ENCODE data around the gene CD300A. TPM values are rescaled to one million over a fixed set of nuclear protein-coding genes. Genes with fewer than 3 reads are reported as not detected.

CD300A gene
- total RNA-seq, 3 donors from 2014 or later (not counting 1 experiment from before 2014, with no cell fraction given), result 287 to 370 (median 295) TPM

GRCh38 chr17:74475189-74475588, 8.8 kb downstream of the CD300A start:
- WGBS (ENCODE audit: insufficient coverage), result 94% methylated on average over 3 of the region's 4 CpGs
- intact Hi-C loops (cut with micrococcal nuclease), result loop anchor here (2.0 kb wide), 1 partner anchor 46 kb away; no protein-coding TSS in a partner anchor
- Mint-ChIP-seq H3K4me1 (peaks cover 94 to 96% of the 10 kb centered on the region in 2 donors), H3K9me3 (no peaks in the 10 kb centered on the region), H3K4me3 (peak overlapping the region; percentile 92), H3K36me3 (peaks cover 40% of the 10 kb centered on the region), H3K27me3 (ENCODE audit: low read depth in 2 of 2) (no peaks in the 10 kb centered on the region), H3K27ac (peak overlapping the region; percentile 92 to 93)
- ATAC-seq (no peak), DNase-seq (no peak)
- TF ChIP-seq CTCF (IDR thresholded peaks at IDR 0.05), result no peak
- no peak overlapping the region for H3K4me3 ChIP-seq (ENCODE audit: low read length)
- H3K4me1 ChIP-seq (ENCODE audit: control insufficient read depth, insufficient read depth, low read length), result peaks cover 97% of the 10 kb centered on the region
- peak overlapping the region; percentile 84 for H3K27ac ChIP-seq (ENCODE audit: low read length)
- no peaks in the 10 kb centered on the region for H3K27me3 ChIP-seq (ENCODE audit: control insufficient read depth, insufficient read depth, low read length)
- peaks cover 91% of the 10 kb centered on the region for H3K36me3 ChIP-seq (ENCODE audit: control insufficient read depth, insufficient read depth, low read length)
- H3K9me3 ChIP-seq (ENCODE audit: control insufficient read depth, insufficient read depth, low read length), result no peaks in the 10 kb centered on the region

- H3K4me3 Mint-ChIP-seq, result peak overlapping the region; percentile 73
- H3K27ac Mint-ChIP-seq, result peak overlapping the region; percentile 92 to 93
- ATAC-seq, result no peak
- peak overlapping the region; percentile 73 for H3K27ac ChIP-seq (ENCODE audit: low read length)
- no peaks in the 10 kb centered on the region for H3K27me3 Mint-ChIP-seq (ENCODE audit: low read depth in 2 of 2)
- intact Hi-C loops (cut with micrococcal nuclease), result no loop called here
- no peak overlapping the region for H3K4me3 ChIP-seq (ENCODE audit: low read length)
- no peaks in the 10 kb centered on the region for H3K9me3 Mint-ChIP-seq
- no peak for DNase-seq
- no peaks in the 10 kb centered on the region for H3K27me3 ChIP-seq (ENCODE audit: control insufficient read depth, insufficient read depth, low read length)
- peaks cover 39% of the 10 kb centered on the region for H3K36me3 Mint-ChIP-seq
- peaks cover 96% of the 10 kb centered on the region for H3K36me3 ChIP-seq (ENCODE audit: control insufficient read depth, insufficient read depth, low read length)
- H3K9me3 ChIP-seq (ENCODE audit: control insufficient read depth, insufficient read depth, low read length), result no peaks in the 10 kb centered on the region
- H3K4me1 Mint-ChIP-seq, result peaks cover 95 to 97% of the 10 kb centered on the region in 2 donors
- TF ChIP-seq CTCF (IDR thresholded peaks at IDR 0.05), result no peak
- H3K4me1 ChIP-seq (ENCODE audit: control insufficient read depth, insufficient read depth, low read length), result peaks cover 92% of the 10 kb centered on the region
- 55% methylated on average over 4 of the region's 4 CpGs for WGBS (ENCODE audit: insufficient coverage)
These were observed 11.0 kb downstream of the CD300A start for GRCh38 chr17:74477411-74477810.

GRCh38 chr17:74478420-74479100, 12.1 kb downstream of the CD300A start:
- peaks cover 39% of the 10 kb centered on the region for H3K36me3 Mint-ChIP-seq

More at GRCh38 chr17:74478420-74479100, 12.1 kb downstream of the CD300A start:
- Histone ChIP-seq H3K4me1 (ENCODE audit: control insufficient read depth, insufficient read depth, low read length) (peaks cover 81% of the 10 kb centered on the region), H3K27me3 (ENCODE audit: control insufficient read depth, insufficient read depth, low read length) (no peaks in the 10 kb centered on the region), H3K27ac (ENCODE audit: low read length) (peak overlapping the region; percentile 73), H3K36me3 (ENCODE audit: control insufficient read depth, insufficient read depth, low read length) (peaks cover 96% of the 10 kb centered on the region), H3K4me3 (ENCODE audit: low read length) (no peak overlapping the region), H3K9me3 (ENCODE audit: control insufficient read depth, insufficient read depth, low read length) (no peaks in the 10 kb centered on the region)
- ATAC-seq (peak; percentile 35 to 75 (median 38)), DNase-seq (peak in 1 of 2 donors; percentile 72)
- Mint-ChIP-seq H3K4me1 (peaks cover 86 to 97% of the 10 kb centered on the region in 2 donors), H3K4me3 (peak overlapping the region; percentile 73), H3K27me3 (ENCODE audit: low read depth in 2 of 2) (no peaks in the 10 kb centered on the region), H3K9me3 (no peaks in the 10 kb centered on the region), H3K27ac (peak overlapping the region; percentile 92 to 93)
- intact Hi-C loops (cut with micrococcal nuclease), result loop anchor here (1.0 kb wide), 1 partner anchor 13 kb away; no protein-coding TSS in a partner anchor
- 23% methylated on average over 4 of the region's 6 CpGs for WGBS (ENCODE audit: insufficient coverage)
- TF ChIP-seq CTCF (IDR thresholded peaks at IDR 0.05), result no peak
